Spleen (tissue), 7 donors: Measurements from ENCODE around the gene HRG.

ENCODE experiments used
- POLR2A ChIP-seq, 3 donors: fragments of 450-650 bp; IDR thresholded peaks; one replicate each; pipeline ENCODE4 v1.5.1; 2017; ENCODE audit warnings: antibody characterized with exemption in 3 of 3, mild to moderate bottlenecking in 1 of 3
- POLR2AphosphoS5 ChIP-seq, 3 donors: sonication (generic); formaldehyde crosslinking; IDR thresholded peaks; one replicate each; pipeline ENCODE4 v1.5.1; 2017; ENCODE audit warnings: antibody characterized with exemption in 3 of 3
- TF ChIP-seq, protein P1 (sequence below), 11 experiments: fragments of 200-600 bp in 7 of 11; fragments of 450-650 bp in 4 of 11; sonication (generic) in 4 of 11; IDR thresholded peaks in 8 of 11; conservative IDR thresholded peaks in 3 of 11; 1 replicate in 7 of 11; 2 replicates in 4 of 11; pipeline versions ENCODE4 v1.4.0 to v1.8.0; 2016 to 2021; ENCODE audit warnings: antibody characterized with exemption in 11 of 11, inconsistent platforms in 4 of 11, mild to moderate bottlenecking in 1 of 11
- donor health status: DM: no; HTN: no; CAD: no; lungs with moderate emphysema.
- donor health status: DM: no; HTN: no; CAD: no.
- donor health status: DM: no; HTN: no; CAD: no.

DNA sequence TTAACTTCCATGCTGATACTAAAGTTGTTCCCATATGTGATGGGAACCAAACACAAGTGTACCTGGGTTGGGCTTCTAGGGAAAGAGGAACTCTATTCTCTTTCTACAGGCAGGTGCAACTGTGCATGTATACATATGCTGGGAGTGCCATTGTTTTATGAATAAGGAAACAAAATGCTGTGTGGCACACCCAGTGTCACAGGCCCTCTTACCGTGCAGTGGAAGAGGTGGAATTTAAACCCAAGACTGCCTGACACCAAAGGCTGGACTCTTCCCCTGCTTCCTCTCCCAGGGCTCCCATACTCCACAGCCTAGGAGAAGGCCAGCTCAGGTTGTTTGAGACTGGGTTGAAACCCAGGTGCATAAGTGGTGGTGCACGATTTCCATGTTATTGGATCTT is 27.6 kb upstream of the HRG start:
- TF ChIP-seq, protein P1, sequence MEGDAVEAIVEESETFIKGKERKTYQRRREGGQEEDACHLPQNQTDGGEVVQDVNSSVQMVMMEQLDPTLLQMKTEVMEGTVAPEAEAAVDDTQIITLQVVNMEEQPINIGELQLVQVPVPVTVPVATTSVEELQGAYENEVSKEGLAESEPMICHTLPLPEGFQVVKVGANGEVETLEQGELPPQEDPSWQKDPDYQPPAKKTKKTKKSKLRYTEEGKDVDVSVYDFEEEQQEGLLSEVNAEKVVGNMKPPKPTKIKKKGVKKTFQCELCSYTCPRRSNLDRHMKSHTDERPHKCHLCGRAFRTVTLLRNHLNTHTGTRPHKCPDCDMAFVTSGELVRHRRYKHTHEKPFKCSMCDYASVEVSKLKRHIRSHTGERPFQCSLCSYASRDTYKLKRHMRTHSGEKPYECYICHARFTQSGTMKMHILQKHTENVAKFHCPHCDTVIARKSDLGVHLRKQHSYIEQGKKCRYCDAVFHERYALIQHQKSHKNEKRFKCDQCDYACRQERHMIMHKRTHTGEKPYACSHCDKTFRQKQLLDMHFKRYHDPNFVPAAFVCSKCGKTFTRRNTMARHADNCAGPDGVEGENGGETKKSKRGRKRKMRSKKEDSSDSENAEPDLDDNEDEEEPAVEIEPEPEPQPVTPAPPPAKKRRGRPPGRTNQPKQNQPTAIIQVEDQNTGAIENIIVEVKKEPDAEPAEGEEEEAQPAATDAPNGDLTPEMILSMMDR (IDR thresholded peaks at IDR 0.05 in 8 of 11, conservative IDR thresholded peaks at IDR 0.05 in 3 of 11): no peak
- TF ChIP-seq POLR2AphosphoS5 (IDR thresholded peaks at IDR 0.05) (no peak), POLR2A (IDR thresholded peaks at IDR 0.05) (no peak)
